Uterus (tissue), 2 donors: Measurements from ENCODE around the gene BLNK.

Source experiments
- POLR2A ChIP-seq, 2 donors: fragments of 450-650 bp; IDR thresholded peaks; one replicate each; pipeline ENCODE4 v1.6.1; 2016; ENCODE audit warnings: antibody characterized with exemption in 2 of 2, mild to moderate bottlenecking in 1 of 2, moderate library complexity in 1 of 2
- TF ChIP-seq, protein P1 (sequence below), 4 experiments: fragments of 200-600 bp in 2 of 4; fragments of 450-650 bp in 2 of 4; sonication (generic) in 2 of 4; IDR thresholded peaks; one replicate each; pipeline ENCODE4 v1.5.1; 2016 to 2019; ENCODE audit warnings: antibody characterized with exemption in 4 of 4, mild to moderate bottlenecking in 2 of 4, moderate library complexity in 1 of 4

DNA sequence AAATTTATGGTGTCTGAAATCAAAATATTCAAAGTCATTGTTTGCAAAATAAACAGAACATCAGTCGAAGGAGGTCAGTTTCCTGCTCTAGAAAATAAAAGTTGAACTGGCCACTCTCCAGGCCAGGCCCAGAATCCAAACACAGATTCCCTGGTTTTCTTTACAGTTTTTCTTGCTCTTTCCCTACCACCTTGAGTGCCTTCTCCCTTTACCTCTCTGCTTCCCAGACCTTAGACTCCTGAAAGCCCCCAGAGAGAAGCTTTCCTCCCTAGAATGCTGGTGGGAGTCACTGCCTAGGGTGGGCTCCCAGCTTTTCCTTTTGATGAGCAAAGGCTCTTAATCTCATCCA, 38.9 kb upstream of the BLNK start:
- TF ChIP-seq, protein P1, sequence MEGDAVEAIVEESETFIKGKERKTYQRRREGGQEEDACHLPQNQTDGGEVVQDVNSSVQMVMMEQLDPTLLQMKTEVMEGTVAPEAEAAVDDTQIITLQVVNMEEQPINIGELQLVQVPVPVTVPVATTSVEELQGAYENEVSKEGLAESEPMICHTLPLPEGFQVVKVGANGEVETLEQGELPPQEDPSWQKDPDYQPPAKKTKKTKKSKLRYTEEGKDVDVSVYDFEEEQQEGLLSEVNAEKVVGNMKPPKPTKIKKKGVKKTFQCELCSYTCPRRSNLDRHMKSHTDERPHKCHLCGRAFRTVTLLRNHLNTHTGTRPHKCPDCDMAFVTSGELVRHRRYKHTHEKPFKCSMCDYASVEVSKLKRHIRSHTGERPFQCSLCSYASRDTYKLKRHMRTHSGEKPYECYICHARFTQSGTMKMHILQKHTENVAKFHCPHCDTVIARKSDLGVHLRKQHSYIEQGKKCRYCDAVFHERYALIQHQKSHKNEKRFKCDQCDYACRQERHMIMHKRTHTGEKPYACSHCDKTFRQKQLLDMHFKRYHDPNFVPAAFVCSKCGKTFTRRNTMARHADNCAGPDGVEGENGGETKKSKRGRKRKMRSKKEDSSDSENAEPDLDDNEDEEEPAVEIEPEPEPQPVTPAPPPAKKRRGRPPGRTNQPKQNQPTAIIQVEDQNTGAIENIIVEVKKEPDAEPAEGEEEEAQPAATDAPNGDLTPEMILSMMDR (IDR thresholded peaks at IDR 0.05): no peak
- no peak for TF ChIP-seq POLR2A (IDR thresholded peaks at IDR 0.05)
